HG03066 (cell line): Measurements from ENCODE around the gene TMCC2.

Experiments
- ATAC-seq: cut with Tn5 transposase; IDR thresholded peaks from one replicate; pipeline ENCODE4 v1.9.1; 2021; ENCODE audit warnings: low read depth; ENCODE audit not compliant: unreplicated experiment

Gene TMCC2

DNA sequence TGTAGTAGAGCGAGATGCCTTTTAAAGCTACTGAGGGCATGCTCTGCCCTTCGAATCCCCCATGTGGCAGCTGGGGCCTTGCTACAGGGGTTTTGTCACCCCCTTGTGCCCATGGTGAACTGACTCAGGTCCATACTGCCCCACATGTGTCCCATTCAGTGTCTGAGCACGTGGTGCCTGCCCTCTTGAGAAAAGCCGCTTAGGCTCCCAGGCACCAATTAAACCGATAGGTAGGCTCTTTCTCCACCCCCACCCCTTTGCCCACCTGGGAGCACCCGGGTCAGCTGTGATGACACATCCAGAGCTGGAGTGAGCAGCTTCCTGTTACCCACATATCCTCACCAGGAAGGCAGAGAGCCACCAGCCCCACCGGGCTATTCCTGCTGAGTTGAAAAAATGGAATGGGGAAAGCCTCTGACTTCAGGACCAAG, 30.5 kb downstream of the TMCC2 start:
- no peak for ATAC-seq

DNA sequence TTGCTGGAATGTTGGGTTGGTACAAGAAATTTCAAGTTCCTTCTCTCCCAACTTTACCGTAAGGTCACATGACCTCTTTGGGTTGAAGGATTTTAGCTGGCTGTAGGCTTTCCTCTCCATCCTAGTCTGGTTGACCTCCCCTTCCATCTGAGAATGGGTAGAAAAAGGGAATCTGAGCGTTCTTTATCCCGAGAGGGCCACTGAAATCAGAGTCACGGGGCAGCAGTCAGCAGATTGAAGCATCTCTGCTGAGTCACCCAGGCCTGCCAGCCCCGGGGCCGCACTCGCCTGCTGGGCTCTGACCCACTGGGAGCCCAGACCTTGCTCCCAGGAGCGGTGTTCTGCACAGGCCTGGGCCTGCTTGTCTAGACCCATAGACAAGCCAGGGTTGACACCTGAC, 31.0 kb downstream of the TMCC2 start:
- ATAC-seq = no peak

DNA sequence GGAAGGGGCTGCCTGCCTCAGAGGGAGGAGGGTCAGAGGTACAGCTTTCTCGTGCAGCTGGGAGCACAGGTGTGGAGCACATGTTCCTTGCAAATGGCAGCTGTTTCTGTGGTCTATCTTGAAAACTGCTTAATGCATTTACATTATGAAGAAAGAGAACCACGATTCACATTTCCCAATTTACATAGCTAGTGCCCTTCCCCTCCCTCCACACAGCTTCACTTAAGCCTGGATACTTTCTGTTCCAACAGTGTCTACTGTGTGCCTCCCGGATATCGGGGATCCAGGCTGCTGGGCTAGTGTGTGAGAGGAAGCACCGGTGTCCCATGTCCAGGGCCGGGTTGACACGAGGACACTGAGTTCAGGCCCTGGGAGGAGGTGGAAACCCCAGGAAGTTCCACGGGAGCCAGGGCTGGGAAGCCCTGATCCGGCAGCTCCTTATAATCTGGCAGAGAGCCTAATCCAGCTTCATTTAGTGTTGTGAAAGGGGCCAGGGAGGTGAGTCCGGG, 31.6 kb downstream of the TMCC2 start:
- no peak for ATAC-seq

DNA sequence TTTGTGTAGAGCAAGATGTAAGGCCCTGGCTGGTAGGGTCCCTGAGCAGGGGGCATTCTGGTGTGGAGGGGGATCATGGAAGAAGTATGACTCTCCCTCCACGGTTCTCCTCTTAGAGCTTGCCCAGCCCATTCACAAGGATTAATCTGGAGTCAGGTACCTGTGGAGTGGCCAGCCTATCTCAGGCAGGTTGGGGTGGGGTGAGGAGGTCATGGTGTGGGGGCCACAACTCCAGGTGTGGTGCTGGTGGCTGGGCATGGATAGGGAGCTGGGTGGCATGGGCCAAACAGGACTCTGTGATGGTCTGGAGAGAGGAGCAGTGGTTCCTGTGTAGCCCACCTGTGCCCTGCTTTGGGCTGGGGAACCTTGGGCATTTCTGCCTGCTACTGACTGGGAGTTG, 32.3 kb downstream of the TMCC2 start:
- no peak for ATAC-seq

DNA sequence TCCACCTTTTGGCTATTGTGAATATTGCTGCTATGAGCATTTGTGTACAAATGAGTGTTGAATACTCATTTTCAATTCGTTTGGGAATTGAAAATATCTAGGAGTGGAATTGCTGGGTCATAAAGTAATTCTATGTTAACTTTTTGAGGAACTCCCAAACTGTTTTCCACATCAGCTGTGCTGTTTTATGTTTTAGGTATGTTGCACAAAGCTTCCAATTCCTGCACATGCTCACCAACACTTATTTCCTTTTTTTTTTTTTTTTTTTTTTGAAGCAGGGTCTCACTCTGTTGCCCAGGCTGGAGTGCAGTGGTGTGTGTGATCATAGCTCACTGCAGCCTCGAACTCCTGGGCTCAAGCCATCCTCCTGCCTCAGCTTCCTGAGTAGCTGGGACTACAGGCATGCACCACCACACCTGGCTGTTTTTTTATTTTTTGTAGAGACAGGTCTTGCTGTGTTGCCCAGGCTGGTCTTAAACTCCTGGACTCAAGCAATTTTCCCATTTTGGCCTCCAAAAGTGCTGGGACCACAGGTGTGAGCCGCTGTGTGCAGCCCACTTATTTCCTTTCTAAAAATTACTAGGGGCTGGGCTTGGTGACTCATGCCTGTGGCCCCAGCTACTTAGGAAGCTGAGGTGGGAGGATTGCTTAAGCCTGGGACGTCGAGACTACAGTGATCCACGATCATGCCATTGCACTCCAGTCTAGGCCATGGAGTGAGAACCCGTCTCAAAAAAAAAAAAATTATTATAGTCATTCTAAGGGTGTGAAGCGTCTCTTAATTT, 33.4 kb downstream of the TMCC2 start:
- ATAC-seq = no peak

DNA sequence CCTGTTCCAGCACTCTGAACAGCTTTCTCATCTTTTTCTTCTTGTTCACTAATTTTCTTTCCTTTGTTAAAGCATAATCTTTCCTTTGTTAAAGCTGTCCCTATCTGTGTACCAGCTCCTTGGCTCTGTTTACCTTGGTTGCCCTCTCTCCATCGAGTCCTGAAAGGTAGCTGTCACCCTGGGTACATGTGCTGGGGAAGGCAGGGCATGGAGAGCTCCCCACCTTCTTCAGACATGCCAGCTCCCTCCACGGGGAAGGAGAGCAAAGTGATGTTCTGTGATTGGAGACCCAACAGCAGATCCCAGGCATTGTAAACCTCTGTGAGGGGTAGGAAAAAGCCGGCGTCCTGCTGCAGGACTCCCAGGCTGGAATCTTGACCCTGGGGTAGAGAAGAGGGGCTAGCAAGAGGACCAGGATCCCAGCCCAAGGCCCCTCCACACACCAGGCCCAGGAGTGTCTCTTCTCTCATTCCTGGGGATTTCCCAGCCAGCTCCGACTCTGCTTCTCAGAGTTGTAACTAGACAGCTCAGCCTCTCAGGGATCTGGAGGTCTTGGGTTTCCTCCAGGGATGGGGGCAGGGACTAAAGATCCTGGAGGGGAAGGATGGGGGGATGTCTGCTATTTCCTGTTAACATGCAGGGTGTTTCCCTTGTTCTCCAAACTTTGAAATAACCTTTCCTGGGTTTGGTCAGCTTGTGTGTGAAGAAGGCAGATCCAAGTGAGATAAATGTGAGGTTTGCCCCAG, 34.4 kb downstream of the TMCC2 start:
- ATAC-seq = no peak

DNA sequence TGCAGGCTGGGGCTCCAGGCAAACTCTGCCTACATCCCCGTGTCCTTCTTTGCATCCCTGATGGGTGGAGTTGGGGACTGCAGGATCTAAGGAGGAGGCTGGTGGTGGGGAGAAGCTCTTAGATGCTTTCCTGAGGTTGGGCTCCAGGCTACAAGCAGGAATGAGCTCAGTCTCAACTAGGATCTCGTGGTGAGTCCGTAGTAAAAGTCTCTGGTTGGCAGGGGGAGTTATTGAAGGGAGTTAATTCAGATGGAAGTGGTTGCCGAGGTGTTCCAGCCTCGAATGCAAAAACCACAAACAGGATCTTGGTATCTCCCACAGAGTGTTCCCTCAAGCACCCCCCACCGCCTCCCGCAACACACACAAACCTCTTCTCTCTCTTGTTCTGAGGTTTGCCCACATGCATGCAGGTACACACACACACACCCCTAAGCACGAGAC, 35.0 kb downstream of the TMCC2 start:
- no peak for ATAC-seq

DNA sequence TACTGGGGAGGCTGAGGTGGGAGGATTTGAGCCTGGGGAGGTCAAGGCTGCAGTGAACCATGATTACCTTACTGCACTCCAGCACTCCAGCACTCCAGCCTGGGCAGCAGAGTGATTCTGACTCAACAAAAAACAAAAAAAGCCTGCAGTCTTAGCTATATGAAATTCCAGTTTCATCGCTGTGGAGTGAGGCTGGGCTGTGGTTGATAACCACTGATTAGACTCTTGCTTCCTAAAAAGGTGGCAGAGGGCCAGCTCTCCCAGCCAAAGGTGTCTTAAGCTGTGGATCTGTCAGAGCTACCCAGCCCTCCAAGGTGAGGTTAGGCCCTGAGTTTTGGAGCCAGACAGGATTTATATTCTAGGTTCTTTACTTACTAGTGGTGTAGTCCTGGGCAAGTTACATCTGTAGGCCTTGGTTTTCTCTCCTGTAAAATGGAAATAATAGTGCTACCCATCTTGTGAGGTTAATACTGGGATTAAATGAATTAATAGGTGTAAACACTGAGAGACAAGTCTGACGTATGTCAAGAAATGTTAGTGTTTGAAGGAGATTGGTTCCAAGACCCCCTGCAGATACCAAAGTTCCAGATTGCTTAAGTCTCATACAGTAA, 35.9 kb downstream of the TMCC2 start:
- ATAC-seq = no peak

DNA sequence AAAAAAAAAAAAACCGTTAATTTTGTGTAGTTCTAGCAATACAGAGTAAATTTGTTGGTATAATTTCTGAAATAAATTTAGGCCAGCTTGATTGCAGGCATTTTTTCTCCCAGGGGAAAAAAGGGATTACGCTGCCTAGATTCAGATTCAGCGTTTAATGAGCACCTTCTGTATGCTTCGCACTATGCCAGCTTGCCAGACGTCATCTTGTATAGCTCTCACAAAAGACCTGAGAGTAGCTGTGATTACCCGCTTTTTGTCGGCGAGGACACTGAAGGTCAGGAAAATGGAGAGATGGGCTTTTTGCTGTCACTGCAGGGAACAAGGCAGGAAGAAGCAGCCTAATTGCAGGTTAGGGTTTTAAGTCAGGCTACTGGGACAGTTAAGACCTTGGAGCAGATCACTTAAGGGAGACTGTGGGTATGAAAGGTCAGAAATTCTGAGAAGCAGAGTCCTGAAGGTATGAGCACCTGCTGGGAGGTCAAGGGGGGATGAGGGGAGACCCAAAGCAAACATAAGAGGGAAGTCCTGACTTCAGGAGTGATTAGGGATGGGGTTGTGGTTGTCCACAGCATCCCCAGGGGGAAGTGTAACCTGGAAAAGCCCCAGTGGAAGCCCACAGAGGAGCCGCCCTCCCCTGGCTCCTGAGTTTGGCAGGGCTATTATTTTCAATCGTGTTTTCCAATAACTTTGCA, 39.0 kb downstream of the TMCC2 start:
- ATAC-seq = no peak

DNA sequence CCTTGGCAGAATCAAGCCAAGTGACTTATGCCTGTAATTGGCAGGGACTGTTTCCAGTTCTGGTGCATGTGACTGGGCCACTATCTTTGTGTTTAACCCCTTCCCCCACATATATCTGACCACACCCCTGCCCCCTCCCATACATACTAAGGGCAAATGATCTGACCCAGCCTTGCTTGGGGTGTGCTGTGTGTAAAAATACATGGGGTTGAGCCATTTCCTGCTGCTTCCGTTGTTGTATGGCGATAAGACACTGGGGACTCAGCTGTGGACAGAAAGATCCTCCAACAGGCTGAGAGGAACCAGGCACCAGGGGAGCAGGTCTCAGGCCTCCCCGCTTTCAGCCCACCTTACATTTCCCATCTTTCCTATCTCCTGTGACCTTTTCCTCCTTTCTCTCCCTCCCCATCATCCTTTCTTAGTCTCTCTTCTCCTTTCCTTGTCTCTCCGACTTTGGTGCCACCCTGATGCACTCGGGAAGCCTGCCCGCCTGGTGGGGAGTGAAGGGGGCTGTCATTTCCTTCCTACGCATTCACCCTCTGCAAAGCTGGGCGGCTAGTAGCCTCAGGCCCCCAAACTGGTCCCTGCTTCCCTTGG, 39.7 kb downstream of the TMCC2 start:
- no peak for ATAC-seq

DNA sequence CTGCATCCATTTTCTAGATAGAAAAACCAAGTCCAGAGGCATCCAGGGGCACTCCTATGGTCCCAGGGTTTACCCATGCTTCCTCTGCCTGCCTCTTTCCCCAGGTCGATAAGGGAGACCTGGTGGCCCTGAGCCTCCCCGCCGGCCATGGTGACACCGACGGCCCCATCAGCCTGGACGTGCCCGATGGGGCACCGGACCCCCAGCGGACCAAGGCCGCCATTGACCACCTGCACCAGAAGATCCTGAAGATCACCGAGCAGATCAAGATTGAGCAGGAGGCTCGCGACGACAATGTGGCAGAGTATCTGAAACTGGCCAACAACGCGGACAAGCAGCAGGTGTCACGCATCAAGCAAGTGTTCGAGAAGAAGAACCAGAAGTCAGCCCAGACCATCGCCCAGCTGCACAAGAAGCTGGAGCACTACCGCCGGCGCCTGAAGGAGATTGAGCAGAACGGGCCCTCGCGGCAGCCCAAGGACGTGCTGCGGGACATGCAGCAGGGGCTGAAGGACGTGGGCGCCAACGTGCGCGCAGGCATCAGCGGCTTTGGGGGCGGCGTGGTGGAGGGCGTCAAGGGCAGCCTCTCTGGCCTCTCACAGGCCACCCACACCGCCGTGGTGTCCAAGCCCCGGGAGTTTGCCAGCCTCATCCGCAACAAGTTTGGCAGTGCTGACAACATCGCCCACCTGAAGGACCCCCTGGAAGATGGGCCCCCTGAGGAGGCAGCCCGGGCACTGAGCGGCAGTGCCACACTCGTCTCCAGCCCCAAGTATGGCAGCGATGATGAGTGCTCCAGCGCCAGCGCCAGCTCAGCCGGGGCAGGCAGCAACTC, 41.3 kb downstream of the TMCC2 start:
- no peak for ATAC-seq

DNA sequence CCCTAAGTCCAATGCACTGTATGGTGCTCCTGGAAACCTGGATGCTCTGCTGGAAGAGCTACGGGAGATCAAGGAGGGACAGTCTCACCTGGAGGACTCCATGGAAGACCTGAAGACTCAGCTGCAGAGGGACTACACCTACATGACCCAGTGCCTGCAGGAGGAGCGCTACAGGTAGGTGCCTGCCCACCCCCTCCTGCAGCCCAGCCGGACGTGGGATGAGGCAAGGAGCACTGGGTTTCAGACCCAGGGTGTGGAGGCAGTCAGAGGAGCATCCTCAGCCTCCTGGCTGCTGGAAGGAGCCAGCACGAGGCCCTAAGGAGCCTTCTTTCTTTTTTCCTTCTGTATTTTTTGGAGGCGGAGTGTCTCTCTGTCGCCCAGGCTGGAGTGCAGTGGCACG, 42.0 kb downstream of the TMCC2 start:
- no peak for ATAC-seq

DNA sequence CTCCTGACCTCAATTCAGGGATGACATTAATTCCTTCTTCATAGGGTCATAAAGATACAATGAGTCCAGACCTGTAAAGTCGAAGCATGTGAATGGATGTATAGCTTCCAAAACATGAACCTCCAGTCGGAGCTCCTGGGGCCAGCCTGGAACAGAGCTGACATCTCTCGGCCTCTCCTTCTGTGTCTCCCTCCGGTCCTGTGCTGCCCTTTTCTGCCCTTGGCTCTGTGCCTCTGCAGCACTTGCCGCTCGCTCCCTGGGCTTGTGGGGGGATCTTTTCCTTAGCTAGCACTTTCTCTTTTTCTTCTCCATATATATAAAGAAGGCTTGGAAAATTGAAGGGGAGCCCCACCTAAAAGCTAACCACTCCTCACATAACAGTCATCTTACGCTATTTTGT, 42.5 kb downstream of the TMCC2 start:
- ATAC-seq = no peak

DNA sequence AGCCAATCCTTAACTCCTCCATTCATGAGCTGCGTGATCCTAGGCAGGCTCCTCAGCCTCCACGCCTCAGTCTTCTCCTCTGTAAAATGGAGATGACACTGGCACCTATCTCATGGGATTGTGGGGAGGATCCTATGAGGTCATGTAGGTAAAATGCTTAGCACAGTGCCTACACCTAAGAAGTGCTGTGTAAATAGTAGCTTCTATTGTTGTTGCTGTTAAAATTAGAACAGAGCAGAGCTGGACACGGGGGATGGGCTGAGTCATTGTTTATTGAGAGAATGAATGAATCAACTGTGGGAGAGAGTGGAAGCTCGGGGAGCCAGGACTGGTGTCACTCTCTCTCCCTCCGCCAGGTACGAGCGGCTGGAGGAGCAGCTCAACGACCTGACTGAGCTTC, 43.0 kb downstream of the TMCC2 start:
- no peak for ATAC-seq

DNA sequence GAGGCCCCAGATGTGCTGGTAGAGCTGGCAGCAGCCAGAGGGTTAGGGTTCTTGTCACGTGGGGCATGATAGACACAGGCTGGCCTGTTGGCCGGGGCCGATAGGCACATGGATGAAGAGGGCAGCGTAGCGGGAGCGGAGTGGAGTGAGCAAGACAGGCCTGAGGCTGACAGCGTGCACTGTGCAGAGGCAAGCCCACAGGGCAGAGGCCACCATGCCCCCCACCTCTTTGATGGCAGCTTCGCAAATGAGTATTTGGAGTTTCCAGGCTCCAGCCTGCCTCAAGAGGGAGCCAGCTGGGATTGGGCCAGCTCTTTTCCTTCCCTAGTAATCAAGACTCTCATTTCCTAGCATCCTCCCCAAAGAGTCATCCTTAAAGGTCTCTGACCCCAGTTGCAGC, 43.5 kb downstream of the TMCC2 start:
- ATAC-seq = no peak

DNA sequence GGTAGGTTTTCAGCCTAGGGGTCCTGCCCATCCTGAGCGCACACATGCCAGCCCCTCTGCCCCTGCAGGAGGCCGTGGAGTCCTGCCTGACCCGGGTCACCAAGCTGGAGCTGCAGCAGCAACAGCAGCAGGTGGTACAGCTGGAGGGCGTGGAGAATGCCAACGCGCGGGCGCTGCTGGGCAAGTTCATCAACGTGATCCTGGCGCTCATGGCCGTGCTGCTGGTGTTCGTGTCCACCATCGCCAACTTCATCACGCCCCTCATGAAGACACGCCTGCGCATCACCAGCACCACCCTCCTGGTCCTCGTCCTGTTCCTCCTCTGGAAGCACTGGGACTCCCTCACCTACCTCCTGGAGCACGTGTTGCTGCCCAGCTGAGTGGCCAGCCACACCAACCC, 44.0 kb downstream of the TMCC2 start:
- ATAC-seq = no peak

DNA sequence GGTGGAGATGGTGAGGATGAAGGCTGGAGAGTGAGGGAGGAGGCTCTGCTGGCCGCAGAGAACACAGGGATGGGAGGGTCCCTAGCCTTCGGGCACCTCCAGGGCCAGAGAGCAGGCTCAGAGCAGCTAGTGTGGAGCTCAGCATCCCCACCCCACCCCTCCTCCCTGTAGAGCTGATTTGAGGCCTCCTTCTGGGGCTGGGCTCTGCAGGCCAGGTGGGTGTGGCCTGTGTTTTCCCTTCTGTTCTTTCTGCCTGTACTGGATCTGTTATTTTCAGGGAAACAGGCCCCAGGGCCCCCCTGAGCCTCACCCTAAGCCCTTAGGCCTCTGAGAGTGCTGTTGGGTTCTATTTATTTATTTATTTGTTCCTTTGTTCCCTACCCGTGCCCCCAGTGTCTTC, 44.8 kb downstream of the TMCC2 start:
- ATAC-seq = no peak

DNA sequence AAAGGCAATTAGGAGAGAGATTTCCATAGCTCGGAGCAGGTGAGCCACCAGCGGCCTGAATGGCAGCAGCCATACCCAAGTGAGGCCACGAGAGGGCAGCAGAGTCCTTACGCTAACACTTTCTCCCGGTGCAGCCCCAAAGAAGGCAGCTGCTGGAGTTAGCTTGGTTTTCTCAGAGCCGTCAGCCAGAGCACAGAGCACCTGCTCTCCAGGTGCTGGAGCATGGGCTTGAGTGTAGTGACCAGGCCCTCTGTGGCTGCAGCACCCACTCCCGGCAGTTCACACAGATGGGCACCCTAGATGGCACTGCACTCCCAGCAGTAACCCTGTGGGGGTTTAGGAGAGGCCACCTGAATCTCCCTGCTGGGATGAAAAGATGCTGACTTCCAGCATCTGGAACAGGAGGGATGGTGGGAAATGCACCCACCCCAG, 45.8 kb downstream of the TMCC2 start:
- ATAC-seq = peak; percentile 61

DNA sequence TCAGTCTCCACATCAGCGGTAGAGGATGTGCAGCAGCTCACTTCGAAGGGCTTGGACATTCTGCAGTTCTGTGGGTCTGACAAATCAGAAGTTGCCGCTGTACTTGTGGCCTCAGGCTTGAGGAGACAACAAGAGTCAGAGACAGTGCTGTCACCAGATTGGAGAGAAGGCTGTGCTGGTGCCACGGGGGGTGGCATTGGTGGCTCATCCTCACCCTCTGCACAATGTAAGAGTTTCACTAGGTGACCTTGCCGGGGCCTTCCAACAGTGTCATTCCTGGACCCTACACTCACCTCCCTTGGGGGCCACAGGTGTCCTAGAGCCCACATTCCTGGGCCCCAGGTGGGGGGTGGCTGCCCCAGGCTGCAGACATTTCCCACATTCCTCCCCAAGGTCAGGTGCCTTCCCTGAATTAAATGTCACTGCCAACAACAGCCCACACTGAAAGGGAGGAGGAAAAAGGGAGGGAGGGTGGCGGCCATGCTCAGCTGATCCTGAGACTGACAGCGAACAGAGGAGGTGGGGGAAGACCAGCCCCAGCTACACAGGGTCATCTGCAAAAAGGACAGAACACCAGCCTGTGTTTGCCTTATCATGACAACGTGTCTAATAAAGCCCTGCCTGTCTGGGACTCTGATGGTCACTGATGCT, 46.4 kb downstream of the TMCC2 start:
- ATAC-seq = no peak
